Thyroid gland (tissue), 4 donors: ENCODE measurements around the gene MAML1. TPM values are rescaled to one million over a fixed set of nuclear protein-coding genes. Genes with fewer than 3 reads are reported as not detected.

Experiments used
- DNase-seq, 2 donors: peaks; one replicate each; pipeline ENCODE4 v3.0.0-alpha.2; 2019
- H3K27ac ChIP-seq, 3 donors: fragments of 200-600 bp; sonication (generic); 1 replicate in 2 of 3; 2 replicates in 1 of 3; pipeline ENCODE4 v1.5.1; 2016 to 2019; ENCODE audit warnings: mild to moderate bottlenecking in 1 of 3, moderate library complexity in 1 of 3
- H3K27me3 ChIP-seq: fragments of 200-600 bp; sonication (generic); one replicate; pipeline ENCODE4 v1.5.1; 2019
- H3K36me3 ChIP-seq, 2 donors: fragments of 200-600 bp; sonication (generic); one replicate each; pipeline ENCODE4 v1.5.1; 2016 to 2019
- H3K4me1 ChIP-seq, 2 donors: fragments of 200-600 bp; sonication (generic); one replicate each; pipeline ENCODE4 v1.5.1; 2017 to 2019
- H3K4me3 ChIP-seq, 3 donors: fragments of 200-600 bp; sonication (generic); replicated peaks in 1 of 3; 1 replicate in 2 of 3; 2 replicates in 1 of 3; pipeline ENCODE4 v1.5.1; 2016; ENCODE audit warnings: mild to moderate bottlenecking in 1 of 3
- H3K9me3 ChIP-seq: fragments of 200-600 bp; sonication (generic); one replicate; pipeline ENCODE4 v1.5.1; 2017
- POLR2A ChIP-seq, 2 donors: fragments of 450-650 bp; IDR thresholded peaks; one replicate each; pipeline ENCODE4 v1.6.1; 2017; ENCODE audit warnings: antibody characterized with exemption in 2 of 2, mild to moderate bottlenecking in 2 of 2, moderate library complexity in 1 of 2
- WGBS, 2 donors: methylation state at CpG; one replicate each; pipeline ENCODE4 v1.1.5; 2017; 5-methylcytosine and 5-hydroxymethylcytosine counted together
- intact Hi-C: fragments of 100-400 bp; cut with DNase I; formaldehyde crosslinking; loops from one replicate; pipeline ENCODE4 v1.15.1; 2023
- total RNA-seq, 4 donors: library from RNA; depleted of rRNA; stranded (reverse); fragments of >200 nt; gene quantifications; one replicate each; pipeline ENCODE4 v1.2.3, GENCODE V29; 2016
- TF ChIP-seq, protein P1 (sequence below), 6 experiments: fragments of 200-600 bp in 3 of 6; fragments of 450-650 bp in 3 of 6; sonication (generic) in 3 of 6; IDR thresholded peaks; one replicate each; pipeline ENCODE4 v1.5.1; 2016 to 2019; ENCODE audit warnings: antibody characterized with exemption in 6 of 6, mild to moderate bottlenecking in 2 of 6, inconsistent platforms in 1 of 6, moderate library complexity in 1 of 6

The MAML1 gene
- total RNA-seq, 4 donors from 2014 or later: 27.3 to 46.7 (median 28.0) TPM

DNA sequence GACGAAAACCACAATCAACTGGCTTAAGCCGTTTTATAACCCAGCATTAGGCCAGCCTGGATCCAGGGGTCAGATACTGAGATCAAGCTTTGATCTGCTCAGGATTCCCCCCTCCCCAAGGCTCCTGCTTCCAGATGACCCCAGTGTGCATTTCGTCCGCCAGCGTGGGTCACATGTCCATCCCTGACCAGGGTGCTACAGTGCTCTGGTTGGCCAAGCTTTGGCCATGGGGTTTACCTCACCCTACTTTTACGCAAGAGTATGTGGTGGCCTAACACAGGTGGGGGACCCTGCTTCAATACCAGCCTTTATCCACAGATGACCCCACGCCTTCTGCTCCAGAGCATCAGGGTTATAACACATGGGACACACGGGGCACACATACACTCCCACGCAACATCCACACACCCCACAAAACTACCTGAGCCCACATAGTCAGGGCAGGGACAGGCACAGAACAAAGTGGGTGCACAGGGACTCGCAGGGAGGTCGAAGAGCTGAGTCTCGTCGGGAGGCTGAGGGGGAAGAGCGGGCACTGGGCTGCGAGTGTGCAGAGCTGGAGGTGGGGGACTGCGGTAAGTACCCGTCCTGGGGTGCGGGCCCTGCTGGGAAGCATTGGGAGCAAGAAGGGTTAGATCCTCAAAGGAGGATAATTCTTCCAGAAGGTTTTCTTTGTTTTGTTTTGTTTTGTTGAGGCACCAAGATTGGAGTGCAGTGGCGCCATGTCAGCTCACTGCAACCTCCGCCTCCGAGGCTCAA, 83.0 kb downstream of the MAML1 start:
- H3K36me3 ChIP-seq: no peaks in the 10 kb centered on the region
- no peak overlapping the region for H3K4me3 ChIP-seq
- no peak for TF ChIP-seq POLR2A (IDR thresholded peaks at IDR 0.05)
- TF ChIP-seq, protein P1, sequence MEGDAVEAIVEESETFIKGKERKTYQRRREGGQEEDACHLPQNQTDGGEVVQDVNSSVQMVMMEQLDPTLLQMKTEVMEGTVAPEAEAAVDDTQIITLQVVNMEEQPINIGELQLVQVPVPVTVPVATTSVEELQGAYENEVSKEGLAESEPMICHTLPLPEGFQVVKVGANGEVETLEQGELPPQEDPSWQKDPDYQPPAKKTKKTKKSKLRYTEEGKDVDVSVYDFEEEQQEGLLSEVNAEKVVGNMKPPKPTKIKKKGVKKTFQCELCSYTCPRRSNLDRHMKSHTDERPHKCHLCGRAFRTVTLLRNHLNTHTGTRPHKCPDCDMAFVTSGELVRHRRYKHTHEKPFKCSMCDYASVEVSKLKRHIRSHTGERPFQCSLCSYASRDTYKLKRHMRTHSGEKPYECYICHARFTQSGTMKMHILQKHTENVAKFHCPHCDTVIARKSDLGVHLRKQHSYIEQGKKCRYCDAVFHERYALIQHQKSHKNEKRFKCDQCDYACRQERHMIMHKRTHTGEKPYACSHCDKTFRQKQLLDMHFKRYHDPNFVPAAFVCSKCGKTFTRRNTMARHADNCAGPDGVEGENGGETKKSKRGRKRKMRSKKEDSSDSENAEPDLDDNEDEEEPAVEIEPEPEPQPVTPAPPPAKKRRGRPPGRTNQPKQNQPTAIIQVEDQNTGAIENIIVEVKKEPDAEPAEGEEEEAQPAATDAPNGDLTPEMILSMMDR (IDR thresholded peaks at IDR 0.05): no peak
- 91 to 96% methylated on average over 21 of the region's 21 CpGs for WGBS, 2 donors
- intact Hi-C loops: no loop called here
- no peak for DNase-seq
- H3K27ac ChIP-seq: no peak overlapping the region
- H3K4me1 ChIP-seq: peaks cover 31 to 39% of the 10 kb centered on the region in 2 donors
- no peaks in the 10 kb centered on the region for H3K9me3 ChIP-seq
- H3K27me3 ChIP-seq: no peaks in the 10 kb centered on the region

DNA sequence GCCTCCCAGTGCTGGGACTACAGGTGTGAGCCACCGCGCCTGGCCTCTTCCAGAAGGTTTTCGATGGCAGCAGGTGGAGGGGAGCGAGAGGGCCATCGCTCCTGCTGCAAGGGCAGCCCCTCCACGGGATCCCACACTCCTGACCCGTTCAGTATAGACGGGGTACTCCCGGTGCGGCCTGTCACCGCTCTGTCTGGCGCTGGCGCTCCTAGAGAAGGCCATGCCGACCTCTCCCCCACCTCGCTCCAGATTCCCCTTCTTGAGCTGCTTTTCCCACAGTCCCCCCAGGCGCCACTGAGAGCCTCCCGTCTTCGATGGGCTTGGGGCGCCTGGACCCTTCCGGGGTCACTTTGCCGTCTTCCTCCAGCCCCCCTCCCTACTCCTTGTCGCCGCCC, 83.8 kb downstream of the MAML1 start:
- peak overlapping the region in 2 of 3 donors; percentile 48 to 67 for H3K27ac ChIP-seq
- intact Hi-C loops: no loop called here
- peaks cover 31 to 39% of the 10 kb centered on the region in 2 donors for H3K4me1 ChIP-seq
- 37 to 52% methylated on average over 11 to 19 of the region's 23 CpGs for WGBS, 2 donors
- DNase-seq: peak in 1 of 2 donors; percentile 11
- peak overlapping the region in 1 of 3 donors; percentile 49 for H3K4me3 ChIP-seq
- H3K9me3 ChIP-seq: no peaks in the 10 kb centered on the region
- H3K36me3 ChIP-seq: peaks cover 0 to 5% of the 10 kb centered on the region in 2 donors
- H3K27me3 ChIP-seq: no peaks in the 10 kb centered on the region
- TF ChIP-seq, protein P1 (IDR thresholded peaks at IDR 0.05): no peak
- no peak for TF ChIP-seq POLR2A (IDR thresholded peaks at IDR 0.05)

DNA sequence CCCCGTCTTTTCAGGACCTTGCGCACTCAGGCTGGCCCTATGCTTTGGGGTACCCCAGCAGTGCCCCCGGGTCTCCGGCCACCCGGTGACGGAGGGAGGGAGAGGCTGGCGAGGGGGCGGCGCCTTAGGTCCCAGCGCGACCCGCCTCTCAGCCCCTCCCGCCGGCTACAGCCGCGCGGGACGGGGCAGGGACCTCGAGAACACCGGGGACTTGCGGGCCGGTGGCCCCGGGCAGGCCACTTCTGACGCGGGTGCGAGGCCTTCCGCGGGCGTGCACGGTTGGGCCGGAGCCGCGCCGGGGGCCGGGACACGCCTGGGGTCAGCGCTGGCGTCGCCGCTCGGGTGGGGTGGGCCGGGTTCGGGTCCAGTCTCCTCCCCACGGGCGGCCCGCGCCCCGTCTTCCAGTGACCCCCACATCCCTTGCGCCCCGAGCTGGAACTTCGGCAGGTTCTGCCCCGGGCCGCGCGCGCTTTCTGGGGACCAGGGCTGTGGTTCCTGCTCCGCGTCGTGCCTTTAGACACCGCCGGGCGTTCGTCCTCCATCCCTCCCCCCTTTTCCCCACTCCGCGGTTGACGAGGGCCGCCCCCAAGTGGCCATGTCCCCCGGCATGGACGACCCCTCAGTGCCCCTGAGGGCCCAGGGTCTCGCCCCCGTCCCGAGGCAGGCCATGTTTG, 84.3 kb downstream of the MAML1 start:
- TF ChIP-seq, protein P1 (IDR thresholded peaks at IDR 0.05): no peak
- TF ChIP-seq POLR2A (IDR thresholded peaks at IDR 0.05): peak in 1 of 2 donors; percentile 46
- peaks cover 0 to 7% of the 10 kb centered on the region in 2 donors for H3K36me3 ChIP-seq
- intact Hi-C loops: no loop called here
- peak overlapping the region in 2 of 3 donors; percentile 48 to 67 for H3K27ac ChIP-seq
- no peaks in the 10 kb centered on the region for H3K27me3 ChIP-seq
- peak overlapping the region in 2 of 3 donors; percentile 26 to 49 for H3K4me3 ChIP-seq
- no peaks in the 10 kb centered on the region for H3K9me3 ChIP-seq
- 8 to 12% methylated on average over 5 to 8 of the region's 72 CpGs for WGBS, 2 donors
- peaks cover 32 to 39% of the 10 kb centered on the region in 2 donors for H3K4me1 ChIP-seq
- peak in 1 of 2 donors; percentile 44 for DNase-seq

GRCh38 chr5:179817470-179817840, 84.8 kb downstream of the MAML1 start:
- peak overlapping the region in 1 of 3 donors; percentile 49 for H3K4me3 ChIP-seq

More at GRCh38 chr5:179817470-179817840, 84.8 kb downstream of the MAML1 start:
- WGBS, 2 donors: 78 to 95% methylated on average over 7 of the region's 8 CpGs
- peak overlapping the region in 2 of 3 donors; percentile 48 to 67 for H3K27ac ChIP-seq
- intact Hi-C loops: no loop called here
- H3K36me3 ChIP-seq: peaks cover 2 to 12% of the 10 kb centered on the region in 2 donors
- H3K9me3 ChIP-seq: no peaks in the 10 kb centered on the region
- H3K4me1 ChIP-seq: peaks cover 37 to 43% of the 10 kb centered on the region in 2 donors
- peak in 1 of 2 donors; percentile 5 for DNase-seq
- H3K27me3 ChIP-seq: no peaks in the 10 kb centered on the region
- TF ChIP-seq, protein P1 (IDR thresholded peaks at IDR 0.05): no peak
- no peak for TF ChIP-seq POLR2A (IDR thresholded peaks at IDR 0.05)
